Tibial nerve (tissue), 4 donors: ENCODE data around the gene FGF14.

Experiments
- EP300 ChIP-seq, 2 donors: sonication (generic); formaldehyde crosslinking; IDR thresholded peaks; one replicate each; pipeline ENCODE4 v1.6.1; 2017; ENCODE audit warnings: antibody characterized with exemption in 2 of 2, mild to moderate bottlenecking in 1 of 2
- TF ChIP-seq, protein P1 (sequence below), 5 experiments: fragments of 200-600 bp in 3 of 5; fragments of 450-650 bp in 2 of 5; sonication (generic) in 3 of 5; IDR thresholded peaks; one replicate each; pipeline ENCODE4 v1.5.1; 2016 to 2019; ENCODE audit warnings: antibody characterized with exemption in 5 of 5, mild to moderate bottlenecking in 3 of 5, moderate library complexity in 2 of 5

DNA sequence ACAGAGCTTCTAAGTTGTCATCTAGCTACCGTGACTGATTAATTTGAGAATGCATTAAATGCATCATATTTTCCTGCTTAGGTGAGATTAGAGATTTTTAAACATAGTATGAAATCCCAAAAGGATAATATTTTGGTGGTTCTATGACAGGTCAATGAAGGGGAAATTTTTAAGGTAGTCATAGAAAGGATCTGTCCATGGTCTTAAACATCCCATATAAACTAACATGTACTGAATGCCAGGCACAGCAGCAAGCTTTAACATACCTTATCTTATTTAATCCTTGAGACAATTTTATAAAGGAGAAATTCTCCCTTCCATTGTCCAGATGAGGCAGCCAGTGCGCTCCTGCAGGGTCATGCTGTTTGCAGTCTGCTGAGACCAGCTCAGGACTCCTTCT is 466.0 kb downstream of the FGF14 start:
- TF ChIP-seq, protein P1, sequence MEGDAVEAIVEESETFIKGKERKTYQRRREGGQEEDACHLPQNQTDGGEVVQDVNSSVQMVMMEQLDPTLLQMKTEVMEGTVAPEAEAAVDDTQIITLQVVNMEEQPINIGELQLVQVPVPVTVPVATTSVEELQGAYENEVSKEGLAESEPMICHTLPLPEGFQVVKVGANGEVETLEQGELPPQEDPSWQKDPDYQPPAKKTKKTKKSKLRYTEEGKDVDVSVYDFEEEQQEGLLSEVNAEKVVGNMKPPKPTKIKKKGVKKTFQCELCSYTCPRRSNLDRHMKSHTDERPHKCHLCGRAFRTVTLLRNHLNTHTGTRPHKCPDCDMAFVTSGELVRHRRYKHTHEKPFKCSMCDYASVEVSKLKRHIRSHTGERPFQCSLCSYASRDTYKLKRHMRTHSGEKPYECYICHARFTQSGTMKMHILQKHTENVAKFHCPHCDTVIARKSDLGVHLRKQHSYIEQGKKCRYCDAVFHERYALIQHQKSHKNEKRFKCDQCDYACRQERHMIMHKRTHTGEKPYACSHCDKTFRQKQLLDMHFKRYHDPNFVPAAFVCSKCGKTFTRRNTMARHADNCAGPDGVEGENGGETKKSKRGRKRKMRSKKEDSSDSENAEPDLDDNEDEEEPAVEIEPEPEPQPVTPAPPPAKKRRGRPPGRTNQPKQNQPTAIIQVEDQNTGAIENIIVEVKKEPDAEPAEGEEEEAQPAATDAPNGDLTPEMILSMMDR (IDR thresholded peaks at IDR 0.05), result no peak
- TF ChIP-seq EP300 (IDR thresholded peaks at IDR 0.05), result no peak
